GM23248 (cell line): Measurements from ENCODE around the gene OXSR1.

ENCODE experiments used
- EZH2 ChIP-seq: fragments of 200-600 bp; sonication (generic); IDR thresholded peaks from 2 replicates; pipeline ENCODE4 v1.6.1; 2018; ENCODE audit warnings: antibody characterized with exemption, mild to moderate bottlenecking; ENCODE audit not compliant: insufficient read depth, poor library complexity, severe bottlenecking
- EZH2phosphoT487 ChIP-seq: fragments of 200-600 bp; sonication (generic); IDR thresholded peaks from 2 replicates; pipeline ENCODE4 v1.6.1; 2018; ENCODE audit warnings: antibody characterized with exemption, moderate library complexity, mild to moderate bottlenecking, low read depth; ENCODE audit not compliant: insufficient read depth

DNA sequence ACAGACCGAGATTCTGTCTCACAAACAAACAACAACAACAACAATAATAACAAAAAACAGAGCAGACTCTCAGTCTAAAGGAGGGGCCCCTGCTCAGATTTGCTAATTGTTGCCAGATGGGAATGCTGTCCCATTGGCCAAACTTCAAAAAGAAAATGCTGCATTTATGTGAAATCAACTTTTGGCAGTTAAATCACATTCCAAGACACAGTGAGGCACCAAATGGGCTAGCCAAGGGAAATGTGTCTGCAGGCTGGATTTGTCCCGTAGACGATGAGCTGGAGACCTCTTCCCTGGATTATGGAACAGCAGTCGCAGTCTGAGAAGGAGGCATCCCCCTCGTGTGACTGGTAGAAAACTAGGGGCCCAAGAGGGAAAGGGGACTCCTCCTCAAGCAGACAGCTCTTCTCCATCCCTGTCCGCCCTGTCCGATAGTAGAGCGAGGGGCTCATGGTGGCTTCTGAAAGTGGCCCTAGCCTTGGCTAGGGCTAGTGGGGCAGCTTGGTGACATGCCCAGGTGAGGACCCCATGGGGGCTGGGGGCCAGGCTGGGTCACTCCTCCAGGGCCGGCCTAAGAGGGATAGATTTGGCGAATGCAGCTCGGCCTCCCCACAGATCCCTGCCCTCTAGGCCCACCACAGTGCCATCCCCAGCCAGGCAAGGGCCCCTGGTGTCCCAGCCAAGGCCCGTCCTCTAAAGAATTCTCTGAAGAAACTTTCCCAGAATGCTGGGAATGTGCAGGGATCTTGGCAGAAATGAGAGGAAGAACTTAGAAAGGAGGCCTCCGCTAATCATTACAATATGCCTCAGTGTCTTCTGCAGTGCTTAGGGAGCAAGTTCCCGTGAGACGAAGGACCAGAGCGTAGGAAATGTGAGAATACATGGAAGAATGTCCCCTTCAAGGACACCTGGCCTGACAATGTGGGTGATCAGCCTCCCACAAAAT lies 118.7 kb downstream of the OXSR1 start:
- no peak for TF ChIP-seq EZH2phosphoT487
- no peak for TF ChIP-seq EZH2
